ENCODE measurements around the gene RFC5.
"Not testable (repeated sequence)": the region's sequence is repeated elsewhere in the genome, so short reads cannot be mapped to it uniquely, and the experiment has no call there.

RFC5 gene

GRCh38 chr12:118013283-118013682, 3.2 kb upstream of the RFC5 start:
- no peak for DNase-seq (ENCODE audit: low read depth in 4 of 4, low spot score in 1 of 4)

- DNase-seq (ENCODE audit: low read depth in 4 of 4, low spot score in 1 of 4), result no peak
Measured at GRCh38 chr12:118015306-118015705, 1.2 kb upstream of the RFC5 start.

- no peak for DNase-seq (ENCODE audit: low read depth in 4 of 4, low spot score in 1 of 4)
Measured at GRCh38 chr12:118015944-118016343, 559 bp upstream of the RFC5 start.

- no peak for DNase-seq (ENCODE audit: low read depth in 4 of 4, low spot score in 1 of 4)
Measured at GRCh38 chr12:118017926-118018325, 1.4 kb downstream of the RFC5 start.

- no peak for DNase-seq (ENCODE audit: low read depth in 4 of 4, low spot score in 1 of 4)
Measured at GRCh38 chr12:118020036-118020435, 3.5 kb downstream of the RFC5 start.

GRCh38 chr12:118022097-118022727, 5.7 kb downstream of the RFC5 start:
- not testable (repeated sequence) for DNase-seq (ENCODE audit: low read depth in 4 of 4, low spot score in 1 of 4)

- DNase-seq (ENCODE audit: low read depth in 4 of 4, low spot score in 1 of 4), result no peak
Measured at GRCh38 chr12:118022728-118023109, 6.2 kb downstream of the RFC5 start.

- DNase-seq (ENCODE audit: low read depth in 4 of 4, low spot score in 1 of 4), result no peak
Measured at GRCh38 chr12:118023301-118023860, 6.9 kb downstream of the RFC5 start.

GRCh38 chr12:118025168-118025567, 8.7 kb downstream of the RFC5 start:
- no peak for DNase-seq (ENCODE audit: low read depth in 4 of 4, low spot score in 1 of 4)

GRCh38 chr12:118029166-118029565, 12.7 kb downstream of the RFC5 start:
- DNase-seq (ENCODE audit: low read depth in 4 of 4, low spot score in 1 of 4), result no peak

GRCh38 chr12:118032188-118032587, 15.7 kb downstream of the RFC5 start:
- no peak for DNase-seq (ENCODE audit: low read depth in 4 of 4, low spot score in 1 of 4)

GRCh38 chr12:118033323-118033722, 16.8 kb downstream of the RFC5 start:
- no peak for DNase-seq (ENCODE audit: low read depth in 4 of 4, low spot score in 1 of 4)

GRCh38 chr12:118033902-118034301, 17.4 kb downstream of the RFC5 start:
- no peak for DNase-seq (ENCODE audit: low read depth in 4 of 4, low spot score in 1 of 4)

- DNase-seq (ENCODE audit: low read depth in 4 of 4, low spot score in 1 of 4), result no peak
Measured at GRCh38 chr12:118034429-118035189, 18.1 kb downstream of the RFC5 start.

- DNase-seq (ENCODE audit: low read depth in 4 of 4, low spot score in 1 of 4), result no peak
Measured at GRCh38 chr12:118035190-118036041, 18.9 kb downstream of the RFC5 start.

GRCh38 chr12:118036672-118037411, 20.3 kb downstream of the RFC5 start:
- no peak for DNase-seq (ENCODE audit: low read depth in 4 of 4, low spot score in 1 of 4)

- no peak for DNase-seq (ENCODE audit: low read depth in 4 of 4, low spot score in 1 of 4)
Measured at GRCh38 chr12:118038137-118038536, 21.6 kb downstream of the RFC5 start.

GRCh38 chr12:118042091-118042490, 25.6 kb downstream of the RFC5 start:
- DNase-seq (ENCODE audit: low read depth in 4 of 4, low spot score in 1 of 4), result no peak

- DNase-seq (ENCODE audit: low read depth in 4 of 4, low spot score in 1 of 4), result no peak
Measured at GRCh38 chr12:118044075-118044474, 27.6 kb downstream of the RFC5 start.

- no peak for DNase-seq (ENCODE audit: low read depth in 4 of 4, low spot score in 1 of 4)
Measured at GRCh38 chr12:118044577-118044976, 28.1 kb downstream of the RFC5 start.

GRCh38 chr12:118046430-118046829, 29.9 kb downstream of the RFC5 start:
- DNase-seq (ENCODE audit: low read depth in 4 of 4, low spot score in 1 of 4), result no peak
